OCI-LY7 (cell line): Measurements from ENCODE around the gene USP21.

Source experiments
- EZH2phosphoT487 ChIP-seq: fragments of 200-600 bp; sonication (generic); IDR thresholded peaks from 2 replicates; pipeline ENCODE4 v1.6.1; 2018; ENCODE audit warnings: low read depth, borderline replicate concordance, mild to moderate bottlenecking, mixed run types, antibody characterized with exemption, low read length, moderate library complexity, mixed read lengths
- TF ChIP-seq, protein P1 (sequence below): fragments of 200-600 bp; sonication (generic); conservative IDR thresholded peaks from 2 replicates; pipeline ENCODE4 v1.5.1; 2014; ENCODE audit warnings: mild to moderate bottlenecking, antibody characterized with exemption, low read length, moderate library complexity, mixed read lengths

GRCh38 chr1:161177112-161177935, 18.0 kb downstream of the USP21 start, which contains the start of gene B4GALT3:
- TF ChIP-seq EZH2phosphoT487, result no peak
- TF ChIP-seq, protein P1, sequence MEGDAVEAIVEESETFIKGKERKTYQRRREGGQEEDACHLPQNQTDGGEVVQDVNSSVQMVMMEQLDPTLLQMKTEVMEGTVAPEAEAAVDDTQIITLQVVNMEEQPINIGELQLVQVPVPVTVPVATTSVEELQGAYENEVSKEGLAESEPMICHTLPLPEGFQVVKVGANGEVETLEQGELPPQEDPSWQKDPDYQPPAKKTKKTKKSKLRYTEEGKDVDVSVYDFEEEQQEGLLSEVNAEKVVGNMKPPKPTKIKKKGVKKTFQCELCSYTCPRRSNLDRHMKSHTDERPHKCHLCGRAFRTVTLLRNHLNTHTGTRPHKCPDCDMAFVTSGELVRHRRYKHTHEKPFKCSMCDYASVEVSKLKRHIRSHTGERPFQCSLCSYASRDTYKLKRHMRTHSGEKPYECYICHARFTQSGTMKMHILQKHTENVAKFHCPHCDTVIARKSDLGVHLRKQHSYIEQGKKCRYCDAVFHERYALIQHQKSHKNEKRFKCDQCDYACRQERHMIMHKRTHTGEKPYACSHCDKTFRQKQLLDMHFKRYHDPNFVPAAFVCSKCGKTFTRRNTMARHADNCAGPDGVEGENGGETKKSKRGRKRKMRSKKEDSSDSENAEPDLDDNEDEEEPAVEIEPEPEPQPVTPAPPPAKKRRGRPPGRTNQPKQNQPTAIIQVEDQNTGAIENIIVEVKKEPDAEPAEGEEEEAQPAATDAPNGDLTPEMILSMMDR, result peak; percentile 40; the same call in 1 of the 2 replicates
